Posterior cingulate gyrus (tissue), 11 donors: ENCODE results near the gene RHOBTB3.
"Not testable (repeated sequence)": the region's sequence is repeated elsewhere in the genome, so short reads cannot be mapped to it uniquely, and the experiment has no call there.

Source experiments
- DNase-seq, 10 donors: peaks; one replicate each; pipeline versions ENCODE4 v3.0.0 to v3.0.0-alpha.2; 2020 to 2021; ENCODE audit warnings: mixed read lengths in 3 of 10
- intact Hi-C: fragments of 100-400 bp; cut with DNase I; formaldehyde crosslinking; loops from one replicate; pipeline ENCODE4 v1.15.1; 2023

Gene RHOBTB3

DNA sequence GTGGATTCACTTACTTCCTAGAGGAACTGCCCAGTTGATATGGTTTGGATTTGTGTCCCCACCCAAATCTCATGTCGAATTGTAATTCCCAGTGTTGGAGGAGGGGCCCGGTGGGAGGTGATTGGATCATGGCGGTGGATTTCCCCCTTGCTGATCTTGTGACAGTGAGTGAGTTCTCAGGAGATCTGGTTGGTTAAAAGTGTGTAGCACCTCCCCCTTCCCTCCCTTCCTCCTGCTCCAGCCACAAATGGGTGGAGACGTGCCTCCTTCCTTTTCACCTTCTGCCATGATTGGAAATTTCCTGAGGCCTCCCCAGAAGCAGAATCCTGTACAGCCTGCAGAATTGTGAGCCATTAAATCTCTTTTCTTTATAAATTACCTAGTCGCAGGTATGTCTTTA, 17.9 kb upstream of the RHOBTB3 start:
- DNase-seq, intact Hi-C loops: not testable (repeated sequence)

DNA sequence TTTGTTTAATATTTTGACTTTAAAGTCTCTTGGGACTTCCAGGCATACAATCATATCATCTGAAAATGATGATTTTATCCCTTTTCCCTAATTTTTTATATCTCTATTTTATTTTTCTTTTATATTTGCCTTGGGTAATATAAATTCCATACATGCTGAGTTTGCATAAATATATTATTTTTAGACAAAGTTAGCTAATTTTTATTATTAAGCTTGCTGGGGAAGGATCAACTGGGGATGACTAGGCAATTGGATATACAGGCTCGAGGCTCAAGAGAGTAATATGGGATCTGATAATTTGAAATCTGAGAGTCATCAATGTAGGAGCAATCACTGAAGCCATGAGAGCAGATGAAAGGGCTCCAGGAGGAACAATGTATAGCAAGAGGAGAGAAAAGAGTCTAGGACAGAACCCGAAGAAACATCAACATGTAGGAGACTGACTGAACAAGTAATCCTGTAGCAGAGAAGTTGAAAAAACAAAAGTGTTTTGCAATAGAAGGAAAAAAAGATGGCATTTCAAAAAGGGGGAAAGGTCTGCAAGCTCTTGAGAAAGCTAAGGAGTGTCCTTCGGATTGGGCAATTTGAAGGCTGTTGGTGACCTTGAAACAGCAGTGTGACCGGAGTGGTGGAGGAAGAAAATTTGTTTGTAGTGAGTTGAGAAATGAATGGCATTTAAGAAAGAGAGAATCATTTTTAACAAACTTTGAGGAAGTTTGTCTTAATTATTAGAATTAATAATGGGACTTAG, 17.0 kb upstream of the RHOBTB3 start:
- DNase-seq: no peak
- intact Hi-C loops: no loop called here

DNA sequence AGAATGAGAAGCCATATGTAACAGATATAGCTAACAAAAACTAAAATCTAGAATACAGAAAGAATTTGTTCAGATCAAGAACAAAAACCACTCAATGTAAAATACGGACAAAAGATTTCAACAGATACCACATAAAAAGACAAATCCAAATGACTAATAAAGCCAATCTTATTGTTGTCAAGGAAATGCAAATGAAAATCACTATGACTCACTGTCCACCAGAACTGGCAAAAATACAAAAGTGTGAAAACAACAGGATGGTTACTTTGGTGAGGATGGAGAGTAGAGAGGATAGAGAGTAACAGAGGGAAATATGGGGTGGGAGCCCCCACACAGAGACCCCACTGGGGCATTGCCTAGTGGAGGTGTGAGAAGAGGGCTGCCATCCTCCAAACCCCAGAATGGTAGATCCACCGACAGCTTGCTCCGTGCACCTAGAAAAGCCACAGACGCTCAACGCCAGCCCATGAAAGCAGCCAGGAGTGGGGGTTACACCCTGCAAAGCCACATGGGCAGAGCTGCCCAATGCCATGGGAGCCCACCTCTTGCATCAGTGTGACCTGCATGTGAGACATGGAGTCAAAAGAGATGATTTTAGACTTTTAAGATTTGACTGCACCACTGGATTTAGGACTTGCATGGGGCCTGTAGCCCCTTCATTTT, 15.2 kb upstream of the RHOBTB3 start:
- DNase-seq: no peak
- intact Hi-C loops: no loop called here

DNA sequence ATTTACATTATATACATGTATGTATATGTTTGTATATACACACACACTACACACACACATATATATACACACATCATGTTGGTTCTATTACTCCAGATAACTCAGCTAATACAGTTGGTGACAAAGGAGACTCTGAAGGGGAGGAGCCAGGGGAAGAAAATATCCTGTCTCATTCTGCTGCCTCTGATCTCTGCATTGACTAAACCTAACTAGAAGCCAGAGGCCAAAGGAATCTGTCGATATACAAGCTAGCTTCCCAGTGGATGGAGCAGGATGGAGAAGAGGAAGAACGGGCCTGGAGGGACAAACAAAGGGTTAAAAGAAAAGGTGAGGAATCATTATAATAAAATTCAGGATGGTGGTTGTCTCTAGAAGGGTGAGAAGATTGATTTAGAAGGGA, 13.7 kb upstream of the RHOBTB3 start:
- intact Hi-C loops: no loop called here
- DNase-seq: no peak

DNA sequence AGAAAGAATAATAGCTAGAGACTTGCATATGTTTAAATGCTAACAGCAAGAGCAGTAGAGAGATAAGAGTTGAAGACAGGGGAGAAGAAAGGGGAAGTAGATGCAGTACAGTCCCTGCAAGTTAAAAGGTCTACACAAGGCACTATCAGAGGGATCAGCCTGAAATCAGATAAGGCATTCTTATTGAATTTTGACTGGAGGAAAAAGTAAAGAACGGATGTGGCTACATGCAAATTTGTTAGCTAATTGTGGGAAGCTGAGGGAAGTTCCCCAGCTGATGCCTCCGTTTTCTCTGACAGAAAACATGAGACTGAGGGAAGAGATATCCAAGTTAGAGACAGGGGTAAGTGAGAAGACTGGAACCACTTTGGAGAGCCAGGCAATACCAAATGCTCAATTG, 12.9 kb upstream of the RHOBTB3 start:
- DNase-seq: no peak
- intact Hi-C loops: no loop called here

DNA sequence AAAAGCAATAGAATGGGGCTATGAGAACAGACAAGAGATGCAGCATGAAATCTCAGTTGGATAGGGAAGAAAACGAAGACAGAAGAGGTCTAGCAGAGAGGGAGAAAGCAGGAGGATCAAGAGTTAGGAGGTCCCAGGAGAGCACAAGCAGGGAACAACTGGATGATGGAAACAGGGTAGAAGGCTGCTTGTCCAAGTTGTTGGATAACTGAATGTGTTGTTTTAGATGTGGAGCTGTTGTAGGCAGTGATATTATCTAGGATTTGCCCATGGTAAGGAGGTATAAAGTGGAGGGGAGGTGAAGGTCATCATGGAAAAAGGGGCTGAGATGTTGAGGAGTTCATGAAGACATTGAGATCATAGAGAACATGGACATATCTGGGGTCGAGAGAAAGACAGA, 12.4 kb upstream of the RHOBTB3 start:
- intact Hi-C loops: no loop called here

DNA sequence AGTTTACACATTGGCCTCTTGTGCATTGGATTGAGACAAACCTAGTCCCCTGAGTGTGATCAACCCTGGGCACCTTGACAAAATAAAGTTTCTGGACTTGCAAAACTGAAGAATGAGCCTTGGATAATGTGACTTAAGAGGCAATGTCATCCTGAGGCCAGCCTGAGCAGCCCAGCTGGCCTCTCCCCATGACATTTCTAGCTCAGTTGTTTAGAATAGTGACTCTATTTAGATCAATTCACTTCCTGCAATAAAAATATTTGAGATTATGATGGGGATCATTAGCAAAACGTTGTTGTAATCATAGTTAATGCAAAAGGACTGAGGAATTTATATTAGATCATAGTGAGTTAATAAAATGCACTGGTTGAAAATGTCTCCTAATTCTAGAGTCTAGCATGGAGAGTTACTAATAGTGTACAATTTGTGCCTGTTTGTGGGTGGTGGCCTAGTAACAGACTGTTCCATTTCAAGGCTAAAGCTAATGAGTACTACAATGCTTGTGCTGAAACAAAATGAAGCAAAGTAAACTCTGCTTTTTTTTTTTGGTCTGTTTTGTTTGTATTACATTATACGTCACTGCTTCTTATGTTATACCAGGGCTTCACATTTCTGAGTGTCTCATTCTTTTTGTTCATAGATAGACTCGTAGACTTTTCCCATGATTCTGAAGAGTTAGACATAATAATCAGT, 10.9 kb upstream of the RHOBTB3 start:
- intact Hi-C loops: no loop called here
- no peak for DNase-seq

More for the DNA sequence above, 12.4 kb upstream of the RHOBTB3 start:
- no peak for DNase-seq

DNA sequence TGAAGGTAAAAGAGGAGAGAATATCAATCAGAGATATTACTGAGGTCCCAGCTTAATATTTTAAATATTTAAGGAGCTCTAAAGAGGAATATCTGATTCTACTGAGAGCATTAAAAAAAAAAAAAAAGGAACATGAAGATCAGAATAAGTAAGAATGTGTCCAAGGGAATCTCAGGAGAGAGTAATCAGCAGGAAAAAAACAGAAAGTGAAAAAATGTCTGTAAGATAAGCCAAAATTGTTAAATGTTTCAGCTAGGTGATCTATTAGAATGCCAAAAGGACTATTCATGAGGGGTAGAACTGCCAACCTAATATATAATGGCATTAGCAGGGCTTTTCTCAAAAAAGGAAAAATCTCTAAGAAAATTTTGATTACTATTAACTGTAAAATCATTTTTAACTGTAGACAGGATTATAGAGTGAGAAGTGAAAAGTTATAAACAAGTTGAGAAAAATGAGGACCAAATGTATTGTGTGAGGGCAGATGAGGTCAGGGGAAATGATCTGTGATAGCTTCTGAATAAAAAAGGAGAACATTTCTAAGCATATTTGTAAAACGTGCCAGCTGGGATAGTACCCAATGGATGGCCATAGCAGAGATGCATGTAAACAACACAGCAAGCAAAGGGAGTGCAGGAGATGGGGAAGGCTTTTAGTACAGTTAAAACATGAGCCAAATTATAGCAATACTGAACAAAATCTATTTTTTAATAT, 9.4 kb upstream of the RHOBTB3 start:
- DNase-seq: no peak
- intact Hi-C loops: no loop called here

DNA sequence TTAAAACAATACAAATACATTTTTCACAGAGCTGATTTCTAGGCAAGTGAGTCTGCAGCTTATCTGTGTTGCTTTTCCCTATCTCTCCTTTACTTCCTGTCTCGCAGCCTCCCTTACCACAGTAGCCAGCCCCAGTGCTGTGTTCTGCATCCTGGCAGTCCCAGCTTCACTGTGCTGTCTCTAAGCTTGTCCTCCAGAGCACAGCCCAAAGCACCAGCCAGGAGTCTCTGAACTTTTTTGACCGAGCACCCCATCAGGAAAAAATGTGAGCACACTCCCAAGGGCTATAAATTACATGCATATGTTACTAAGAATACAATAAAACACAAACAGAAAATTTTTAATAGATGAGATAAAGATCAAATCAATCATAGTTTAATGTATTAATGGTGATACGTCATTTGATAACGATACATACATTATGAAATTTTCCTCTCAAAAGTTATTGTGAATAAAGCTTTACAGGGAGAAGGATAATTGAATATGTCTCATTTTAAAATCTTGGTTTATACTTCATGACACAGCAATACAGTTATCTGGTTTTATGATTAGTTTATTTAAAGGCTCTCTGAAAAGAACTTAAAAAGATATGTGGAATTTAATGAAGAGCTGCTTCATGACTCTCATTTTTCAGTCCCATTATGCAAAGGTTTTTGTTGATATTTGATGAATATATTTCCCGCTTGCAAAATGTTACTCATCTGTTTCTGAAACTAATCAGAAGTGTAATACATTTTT, 7.3 kb upstream of the RHOBTB3 start:
- intact Hi-C loops: no loop called here
- DNase-seq: no peak

DNA sequence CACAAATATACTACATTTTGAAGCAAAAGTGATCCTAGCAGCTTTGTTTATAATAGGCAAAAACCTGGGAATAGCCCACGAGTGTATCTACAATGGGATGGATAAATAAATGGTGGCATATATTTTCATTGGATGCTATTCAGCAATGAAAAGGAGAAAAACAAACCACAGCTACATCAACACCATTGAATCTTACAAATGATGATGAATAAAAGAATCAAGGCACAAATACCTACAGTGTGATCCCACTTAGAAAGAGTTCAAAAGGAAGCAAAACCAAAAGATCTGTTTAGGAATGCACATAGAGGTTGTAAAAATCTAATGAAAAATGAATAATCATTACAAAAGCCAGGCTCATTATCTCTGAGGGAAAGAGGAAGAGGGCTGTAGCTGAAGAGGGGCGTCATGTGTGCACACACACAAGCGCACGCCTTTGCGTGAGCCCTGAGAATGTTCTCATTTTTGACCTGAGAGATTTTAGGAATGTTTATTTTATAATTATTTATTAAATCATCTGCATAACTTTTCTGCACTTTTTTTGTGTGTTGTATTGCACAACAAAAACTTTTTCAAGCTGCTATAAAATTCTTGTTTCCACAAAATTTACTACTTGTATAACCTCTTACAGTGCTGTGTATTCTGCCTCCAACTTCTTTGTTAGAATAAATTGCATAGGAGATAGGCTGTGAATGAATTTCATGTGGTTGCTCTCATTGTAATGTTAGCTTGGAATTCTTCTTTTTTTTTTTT, 5.9 kb upstream of the RHOBTB3 start:
- DNase-seq: no peak
- intact Hi-C loops: no loop called here

DNA sequence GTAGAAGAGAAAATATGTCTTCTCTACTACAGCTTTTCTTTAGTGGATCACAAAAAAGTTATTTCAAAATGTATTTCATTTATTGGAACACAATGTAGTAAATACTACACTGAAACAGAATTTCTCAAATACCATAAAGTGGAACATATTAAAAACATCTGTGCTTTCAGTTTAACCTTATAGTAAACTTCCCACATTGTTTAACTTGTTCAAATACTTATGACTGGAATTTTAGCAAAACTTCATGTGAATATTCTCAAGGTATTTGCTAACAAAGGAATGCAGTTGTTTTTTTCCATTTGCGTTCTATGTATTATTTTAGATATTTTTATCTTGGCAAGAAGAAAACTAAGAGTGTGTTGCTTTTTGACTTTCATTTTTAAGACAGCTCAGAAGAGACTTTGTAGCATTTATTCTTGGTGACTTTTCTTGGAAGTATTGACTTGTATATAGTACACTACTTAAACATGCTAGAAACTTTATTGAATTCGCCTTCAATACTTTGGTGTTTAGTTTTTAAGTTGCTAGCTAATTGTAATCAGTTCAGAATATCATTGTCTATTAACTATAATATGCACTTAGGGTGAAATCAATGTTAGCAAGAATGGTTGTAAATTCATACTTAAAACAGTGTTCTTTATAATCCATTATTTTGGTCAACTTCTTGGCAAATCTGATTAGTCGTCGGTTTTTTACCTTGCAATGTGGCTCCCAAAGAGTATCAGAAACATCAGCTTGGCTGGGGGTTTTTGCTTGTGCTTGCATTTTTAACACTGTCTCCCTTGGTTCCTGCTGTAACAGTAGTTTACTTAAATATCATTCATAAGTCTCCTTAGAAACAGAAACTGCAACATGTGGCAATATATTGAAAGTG, 5.0 kb upstream of the RHOBTB3 start:
- no peak for DNase-seq
- intact Hi-C loops: no loop called here

DNA sequence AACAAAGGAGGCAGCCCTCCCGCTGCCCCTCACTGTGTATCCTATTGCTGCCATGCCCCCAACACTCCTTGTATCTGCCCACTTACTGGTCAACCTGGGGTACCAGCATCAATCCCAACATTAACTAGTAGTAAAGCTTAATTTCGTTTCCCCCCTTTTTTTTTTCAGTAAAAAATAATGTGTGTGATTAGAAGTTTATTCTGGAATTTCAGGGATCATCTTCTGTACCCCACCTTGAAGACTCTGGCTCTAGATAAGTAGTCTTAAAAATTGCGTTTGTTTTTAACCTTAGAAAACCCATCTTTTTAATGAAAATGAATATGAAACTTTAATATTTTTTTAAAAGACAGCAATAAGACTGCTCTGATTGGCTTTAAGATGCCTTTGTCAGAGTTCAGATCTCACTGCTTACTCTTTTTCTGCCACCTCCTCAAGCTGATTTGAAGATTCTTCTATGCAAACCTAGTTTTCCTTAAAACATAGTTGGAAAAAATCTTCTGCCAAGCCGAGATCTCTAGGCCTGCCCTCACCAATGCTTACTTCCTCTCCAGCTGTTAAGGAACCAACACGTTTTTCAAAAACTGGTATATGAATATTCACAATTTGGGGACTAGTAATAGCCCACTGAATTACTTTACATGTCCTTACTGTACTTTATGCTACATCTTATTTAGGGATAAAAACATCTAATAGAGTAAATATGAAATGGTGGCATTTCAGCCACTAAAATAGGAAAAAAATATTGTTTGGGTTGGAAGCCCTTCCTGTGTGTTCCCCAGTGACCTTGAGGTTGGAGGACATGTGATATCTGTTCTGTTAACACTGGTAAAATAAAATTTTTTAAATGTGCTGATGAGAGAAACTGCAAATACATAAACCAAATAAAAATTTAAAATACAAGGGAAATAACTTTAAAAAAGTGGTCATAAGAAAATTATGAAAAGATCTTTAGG, 4.0 kb upstream of the RHOBTB3 start:
- intact Hi-C loops: no loop called here

DNA sequence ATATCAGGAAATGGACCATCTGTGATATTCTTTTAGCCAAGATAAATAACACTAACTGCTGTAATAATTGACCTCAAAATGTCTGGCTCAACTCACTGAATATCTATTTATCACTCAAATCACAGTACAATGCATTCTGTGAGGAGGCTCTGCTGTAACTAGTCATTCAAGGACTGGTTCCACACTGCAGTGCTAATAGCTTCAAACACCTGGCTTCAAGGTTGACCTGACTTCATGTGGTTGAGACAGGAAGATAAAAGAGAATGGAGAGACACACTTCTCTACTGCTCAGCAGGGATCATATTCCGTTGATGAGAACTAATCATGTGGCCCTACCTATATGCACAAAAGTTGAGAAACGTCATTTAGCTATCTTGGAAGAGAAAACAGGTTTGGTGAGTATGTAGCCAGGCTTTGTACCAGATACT, 3.4 kb upstream of the RHOBTB3 start:
- intact Hi-C loops: no loop called here
- no peak for DNase-seq

More for the DNA sequence above, 4.0 kb upstream of the RHOBTB3 start:
- no peak for DNase-seq

DNA sequence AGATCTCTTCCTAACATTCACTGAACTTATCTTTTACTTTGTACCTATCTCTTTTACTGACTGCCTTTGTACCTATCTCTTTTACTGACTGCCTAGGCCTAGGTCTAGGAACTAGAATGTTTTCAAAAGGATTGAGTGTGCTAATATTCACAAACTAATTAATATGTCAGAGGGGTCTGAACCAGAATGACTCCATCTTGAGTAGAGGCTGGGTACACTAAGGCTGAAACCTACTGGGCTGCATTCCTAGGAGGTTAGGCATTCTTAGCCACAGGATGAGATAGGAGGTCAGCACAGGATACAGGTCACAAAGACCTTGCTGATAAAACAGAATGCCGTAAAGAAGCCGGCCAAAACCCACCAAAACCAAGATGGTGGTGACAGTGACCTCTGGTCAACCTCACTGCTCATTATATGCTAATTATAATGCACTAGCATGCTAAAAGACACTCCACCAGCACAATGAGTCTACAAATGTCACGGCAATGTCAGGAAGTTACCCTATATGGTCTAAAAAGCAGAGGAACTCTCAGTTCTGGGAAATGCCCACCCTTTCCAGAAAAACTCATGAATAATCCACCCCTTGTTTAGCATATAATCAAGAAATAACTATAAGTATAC, 2.5 kb upstream of the RHOBTB3 start:
- intact Hi-C loops: no loop called here
- DNase-seq: no peak

DNA sequence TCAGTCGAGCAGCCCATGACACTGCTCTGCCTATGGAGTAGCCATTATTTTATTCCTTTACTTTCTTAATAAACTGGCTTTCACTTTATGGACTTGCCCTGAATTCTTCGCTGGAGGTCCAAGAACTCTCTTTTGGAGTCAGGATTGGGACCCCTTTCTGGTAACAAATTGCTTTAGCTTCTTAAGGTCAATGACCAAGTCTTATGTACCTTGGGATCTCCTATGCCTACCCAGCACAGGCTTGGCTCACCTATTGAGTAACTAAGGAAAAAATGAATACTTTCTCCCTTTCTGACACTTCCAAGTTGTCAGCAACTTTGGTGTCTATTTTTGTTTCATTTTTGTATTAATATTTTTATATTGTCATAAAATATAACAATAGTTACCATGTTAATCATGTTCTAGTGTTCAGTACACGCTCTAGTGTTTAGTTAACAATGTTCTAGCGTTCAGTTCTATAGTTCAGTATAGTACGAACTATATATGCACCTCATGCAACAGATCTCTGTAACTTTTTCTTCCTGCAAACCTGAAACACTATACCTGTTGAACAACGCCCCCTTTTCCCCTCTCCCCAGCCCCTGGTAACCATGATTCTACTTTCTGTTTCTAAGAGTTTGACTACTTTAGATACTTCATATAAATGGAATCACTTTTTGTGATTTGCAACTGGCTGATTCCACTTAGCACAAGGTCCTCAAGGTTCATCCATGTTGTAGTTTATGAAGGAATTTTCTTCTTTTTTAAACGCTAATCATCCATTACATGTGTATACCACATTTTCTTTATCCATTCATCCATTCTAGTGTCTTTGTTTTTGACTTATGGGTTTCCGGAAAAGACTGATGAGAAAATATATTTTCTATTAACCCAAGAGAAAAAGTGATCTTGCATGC, 1.8 kb upstream of the RHOBTB3 start:
- DNase-seq: no peak
- intact Hi-C loops: loop anchor here (2.0 to 5.0 kb wide), 2 partner anchors 53 to 61 kb away; no protein-coding TSS in a partner anchor
